ENCODE measurements around the gene LAMA5. TPM values are rescaled to one million over a fixed set of nuclear protein-coding genes. Genes with fewer than 3 reads are reported as not detected.
A peak's percentile ranks its signal among the peaks of the same experiment; 100 is the strongest.
"Not testable (repeated sequence)": the region's sequence is repeated elsewhere in the genome, so short reads cannot be mapped to it uniquely, and the experiment has no call there.

LAMA5 gene
- total and polyA plus RNA-seq, 9 donors = 30.9 to 107 (median 71.8) TPM

- H3K36me3 ChIP-seq (ENCODE audit: control insufficient read depth, insufficient read depth, low read length) = no peaks in the 10 kb centered on the region
- H3K27me3 ChIP-seq (ENCODE audit: control insufficient read depth, insufficient read depth, low read length) = no peaks in the 10 kb centered on the region
- H3K4me1 ChIP-seq (ENCODE audit: control insufficient read depth, insufficient read depth, low read length) = peaks cover 41% of the 10 kb centered on the region
- no peak overlapping the region for H3K4me3 ChIP-seq (ENCODE audit: low read length)
- no peaks in the 10 kb centered on the region for H3K9me3 ChIP-seq (replicated peaks; ENCODE audit: control insufficient read depth, low read depth, low read length)
- WGBS (ENCODE audit: insufficient coverage) = 62% methylated on average over 9 of the region's 16 CpGs
- no peak for DNase-seq
- H3K27ac ChIP-seq (ENCODE audit: low read length) = peak overlapping the region; percentile 20
Observed at GRCh38 chr20:62381202-62381797, 14.2 kb upstream of the LAMA5 start.

- Histone ChIP-seq H3K9me3 (replicated peaks; ENCODE audit: control insufficient read depth, low read depth, low read length) (no peaks in the 10 kb centered on the region), H3K4me3 (ENCODE audit: low read length) (no peak overlapping the region), H3K36me3 (ENCODE audit: control insufficient read depth, insufficient read depth, low read length) (no peaks in the 10 kb centered on the region), H3K27ac (ENCODE audit: low read length) (peak overlapping the region; percentile 64), H3K27me3 (ENCODE audit: control insufficient read depth, insufficient read depth, low read length) (no peaks in the 10 kb centered on the region), H3K4me1 (ENCODE audit: control insufficient read depth, insufficient read depth, low read length) (peaks cover 59% of the 10 kb centered on the region)
- 58% methylated on average over 22 of the region's 22 CpGs for WGBS (ENCODE audit: insufficient coverage)
- DNase-seq = no peak
Observed at GRCh38 chr20:62378215-62378614, 11.1 kb upstream of the LAMA5 start.

GRCh38 chr20:62377615-62378178 lies 10.6 kb upstream of the LAMA5 start:
- Histone ChIP-seq H3K27me3 (ENCODE audit: control insufficient read depth, insufficient read depth, low read length) (no peaks in the 10 kb centered on the region), H3K9me3 (replicated peaks; ENCODE audit: control insufficient read depth, low read depth, low read length) (no peaks in the 10 kb centered on the region), H3K4me3 (ENCODE audit: low read length) (no peak overlapping the region), H3K4me1 (ENCODE audit: control insufficient read depth, insufficient read depth, low read length) (peaks cover 59% of the 10 kb centered on the region), H3K27ac (ENCODE audit: low read length) (peak overlapping the region; percentile 64), H3K36me3 (ENCODE audit: control insufficient read depth, insufficient read depth, low read length) (no peaks in the 10 kb centered on the region)
- DNase-seq = no peak
- 66% methylated on average over 15 of the region's 15 CpGs for WGBS (ENCODE audit: insufficient coverage)

- 77% methylated on average over 12 of the region's 17 CpGs for WGBS (ENCODE audit: insufficient coverage)
- no peaks in the 10 kb centered on the region for H3K36me3 ChIP-seq (ENCODE audit: control insufficient read depth, insufficient read depth, low read length)
- H3K4me3 ChIP-seq (ENCODE audit: low read length) = no peak overlapping the region
- DNase-seq = no peak
- peaks cover 55% of the 10 kb centered on the region for H3K4me1 ChIP-seq (ENCODE audit: control insufficient read depth, insufficient read depth, low read length)
- peak overlapping the region; percentile 64 for H3K27ac ChIP-seq (ENCODE audit: low read length)
- no peaks in the 10 kb centered on the region for H3K9me3 ChIP-seq (replicated peaks; ENCODE audit: control insufficient read depth, low read depth, low read length)
- H3K27me3 ChIP-seq (ENCODE audit: control insufficient read depth, insufficient read depth, low read length) = no peaks in the 10 kb centered on the region
Observed at GRCh38 chr20:62377064-62377461, 10.0 kb upstream of the LAMA5 start.

- Histone ChIP-seq H3K9me3 (replicated peaks; ENCODE audit: control insufficient read depth, low read depth, low read length) (no peaks in the 10 kb centered on the region), H3K36me3 (ENCODE audit: control insufficient read depth, insufficient read depth, low read length) (no peaks in the 10 kb centered on the region), H3K4me3 (ENCODE audit: low read length) (no peak overlapping the region), H3K27ac (ENCODE audit: low read length) (peak overlapping the region; percentile 64), H3K4me1 (ENCODE audit: control insufficient read depth, insufficient read depth, low read length) (peaks cover 58% of the 10 kb centered on the region), H3K27me3 (ENCODE audit: control insufficient read depth, insufficient read depth, low read length) (no peaks in the 10 kb centered on the region)
- peak; percentile 67 for DNase-seq
- WGBS (ENCODE audit: insufficient coverage) = 40% methylated on average over 18 of the region's 26 CpGs
Observed at GRCh38 chr20:62376112-62377063, 9.3 kb upstream of the LAMA5 start.

- no peak overlapping the region for H3K27ac ChIP-seq (ENCODE audit: low read length)
- H3K27me3 ChIP-seq (ENCODE audit: control insufficient read depth, insufficient read depth, low read length) = peaks cover under 1% of the 10 kb centered on the region
- no peak overlapping the region for H3K4me3 ChIP-seq (ENCODE audit: low read length)
- H3K9me3 ChIP-seq (replicated peaks; ENCODE audit: control insufficient read depth, low read depth, low read length) = no peaks in the 10 kb centered on the region
- no peaks in the 10 kb centered on the region for H3K36me3 ChIP-seq (ENCODE audit: control insufficient read depth, insufficient read depth, low read length)
- no peak for DNase-seq
- WGBS (ENCODE audit: insufficient coverage) = 44% methylated on average over 14 of the region's 24 CpGs
- peaks cover 70% of the 10 kb centered on the region for H3K4me1 ChIP-seq (ENCODE audit: control insufficient read depth, insufficient read depth, low read length)
Observed at GRCh38 chr20:62374331-62375152, 7.4 kb upstream of the LAMA5 start.

GRCh38 chr20:62373631-62374179 lies 6.6 kb upstream of the LAMA5 start:
- 89% methylated on average over 21 of the region's 40 CpGs for WGBS (ENCODE audit: insufficient coverage)
- H3K27ac ChIP-seq (ENCODE audit: low read length); H3K4me3 ChIP-seq (ENCODE audit: low read length); H3K36me3 ChIP-seq (ENCODE audit: control insufficient read depth, insufficient read depth, low read length); H3K9me3 ChIP-seq (replicated peaks; ENCODE audit: control insufficient read depth, low read depth, low read length); DNase-seq; H3K27me3 ChIP-seq (ENCODE audit: control insufficient read depth, insufficient read depth, low read length): not testable (repeated sequence)
- H3K4me1 ChIP-seq (ENCODE audit: control insufficient read depth, insufficient read depth, low read length) = peaks cover 78% of the 10 kb centered on the region

- Histone ChIP-seq H3K36me3 (ENCODE audit: control insufficient read depth, insufficient read depth, low read length) (no peaks in the 10 kb centered on the region), H3K27me3 (ENCODE audit: control insufficient read depth, insufficient read depth, low read length) (peaks cover 17% of the 10 kb centered on the region), H3K4me1 (ENCODE audit: control insufficient read depth, insufficient read depth, low read length) (peaks cover 78% of the 10 kb centered on the region), H3K27ac (ENCODE audit: low read length) (no peak overlapping the region), H3K4me3 (ENCODE audit: low read length) (no peak overlapping the region), H3K9me3 (replicated peaks; ENCODE audit: control insufficient read depth, low read depth, low read length) (no peaks in the 10 kb centered on the region)
- WGBS (ENCODE audit: insufficient coverage) = 74% methylated on average over 27 of the region's 29 CpGs
- no peak for DNase-seq
Observed at GRCh38 chr20:62372042-62372993, 5.2 kb upstream of the LAMA5 start.

- WGBS (ENCODE audit: insufficient coverage) = 80% methylated on average over 1 of the region's 8 CpGs
- peaks cover 17% of the 10 kb centered on the region for H3K27me3 ChIP-seq (ENCODE audit: control insufficient read depth, insufficient read depth, low read length)
- no peak for DNase-seq
- no peak overlapping the region for H3K4me3 ChIP-seq (ENCODE audit: low read length)
- no peak overlapping the region for H3K27ac ChIP-seq (ENCODE audit: low read length)
- H3K36me3 ChIP-seq (ENCODE audit: control insufficient read depth, insufficient read depth, low read length) = no peaks in the 10 kb centered on the region
- H3K9me3 ChIP-seq (replicated peaks; ENCODE audit: control insufficient read depth, low read depth, low read length) = no peaks in the 10 kb centered on the region
- H3K4me1 ChIP-seq (ENCODE audit: control insufficient read depth, insufficient read depth, low read length) = peaks cover 72% of the 10 kb centered on the region
Observed at GRCh38 chr20:62371588-62372041, 4.5 kb upstream of the LAMA5 start.
